ENCODE data around the gene COMMD4.

GRCh38 chr15:75367913-75368688 is 32.2 kb downstream of the COMMD4 start, which contains the start of gene MAN2C1:
- TF ChIP-seq EZH2 (IDR thresholded peaks at IDR 0.05; ENCODE audit: borderline replicate concordance, low read length) (no peak), CTCF (conservative IDR thresholded peaks at IDR 0.05 in 1 of 2, IDR thresholded peaks at IDR 0.05 in 1 of 2; ENCODE audit: extremely low read depth in 1 of 2, insufficient read depth in 1 of 2, low read depth in 1 of 2, low read length in 2 of 2) (peak; percentile 70 to 85)

All from mammary epithelial cell (primary cell).